OCI-LY1 (cell line): Measurements from ENCODE around the gene BLID.

Source experiments
- H2AFZ ChIP-seq: fragments of 200-600 bp; sonication (generic), shearing (Covaris generic); 2 replicates; pipeline ENCODE4 v1.6.0; 2014; ENCODE audit warnings: antibody characterized with exemption, mild to moderate bottlenecking, low read length
- H3F3A ChIP-seq: fragments of 200-600 bp; sonication (generic), shearing (Covaris generic); 2 replicates; pipeline ENCODE4 v1.6.0; 2014; ENCODE audit warnings: mild to moderate bottlenecking, antibody characterized with exemption, low read length, moderate library complexity; ENCODE audit not compliant: insufficient read depth
- H3K27ac ChIP-seq: fragments of 200-600 bp; sonication (generic); 2 replicates; pipeline ENCODE4 v1.5.1; 2014; ENCODE audit warnings: low read length, mixed run types, mild to moderate bottlenecking, low read depth; ENCODE audit not compliant: poor library complexity, severe bottlenecking
- H3K27me3 ChIP-seq: fragments of 200-600 bp; sonication (generic); 2 replicates; pipeline ENCODE4 v1.6.0; 2014; ENCODE audit warnings: antibody characterized with exemption, mild to moderate bottlenecking, low read length, moderate library complexity; ENCODE audit not compliant: insufficient read depth
- H3K36me3 ChIP-seq: fragments of 200-600 bp; sonication (generic); 2 replicates; pipeline ENCODE4 v1.6.1; 2014; ENCODE audit warnings: mild to moderate bottlenecking, antibody characterized with exemption, low read length, moderate library complexity, mixed read lengths; ENCODE audit not compliant: insufficient read depth
- H3K4me1 ChIP-seq: fragments of 200-600 bp; sonication (generic); 2 replicates; pipeline ENCODE4 v1.5.1; 2014; ENCODE audit warnings: mild to moderate bottlenecking, low read length, moderate library complexity; ENCODE audit not compliant: insufficient read depth, severe bottlenecking
- H3K4me2 ChIP-seq: fragments of 200-600 bp; sonication (generic), shearing (Covaris generic); 2 replicates; pipeline ENCODE4 v1.6.1; 2014; ENCODE audit warnings: low read length
- H3K4me3 ChIP-seq: fragments of 200-600 bp; sonication (generic); 2 replicates; pipeline ENCODE4 v1.5.1; 2014; ENCODE audit warnings: low read length, low read depth, mild to moderate bottlenecking, mixed read lengths; ENCODE audit not compliant: poor library complexity, severe bottlenecking
- H3K79me2 ChIP-seq: fragments of 200-600 bp; shearing (Covaris generic); 2 replicates; pipeline ENCODE4 v1.6.1; 2016; ENCODE audit warnings: mixed run types, low read length, mixed read lengths; ENCODE audit not compliant: insufficient read depth
- H3K9ac ChIP-seq: fragments of 200-600 bp; sonication (generic), shearing (Covaris generic); 2 replicates; pipeline ENCODE4 v1.6.1; 2014; ENCODE audit warnings: mild to moderate bottlenecking, low read length, mixed read lengths
- H3K9me2 ChIP-seq: fragments of 200-600 bp; sonication (generic), shearing (Covaris generic); 2 replicates; pipeline ENCODE4 v1.6.1; 2014; ENCODE audit warnings: low read depth, mild to moderate bottlenecking, low read length, mixed read lengths
- H3K9me3 ChIP-seq: fragments of 200-600 bp; shearing (Covaris generic); 2 replicates; pipeline ENCODE4 v1.6.1; 2014; ENCODE audit warnings: low read length, mixed read lengths
- H4K20me1 ChIP-seq: fragments of 200-600 bp; sonication (generic), shearing (Covaris generic); 2 replicates; pipeline ENCODE4 v1.6.0; 2016; ENCODE audit warnings: mild to moderate bottlenecking, low read length; ENCODE audit not compliant: insufficient read depth
- EZH2 ChIP-seq: fragments of 200-600 bp; sonication (generic), shearing (Covaris generic); IDR thresholded peaks from 2 replicates; pipeline ENCODE4 v1.8.0; 2017; ENCODE audit warnings: borderline replicate concordance, mixed run types, mild to moderate bottlenecking, antibody characterized with exemption, low read length, moderate library complexity, mixed read lengths
- TF ChIP-seq, protein P1 (sequence below): fragments of 200-600 bp; sonication (generic), shearing (Covaris generic); IDR thresholded peaks from 2 replicates; pipeline ENCODE4 v1.5.1; 2017; ENCODE audit warnings: mild to moderate bottlenecking, antibody characterized with exemption, low read length, moderate library complexity, mixed read lengths

Gene BLID

DNA sequence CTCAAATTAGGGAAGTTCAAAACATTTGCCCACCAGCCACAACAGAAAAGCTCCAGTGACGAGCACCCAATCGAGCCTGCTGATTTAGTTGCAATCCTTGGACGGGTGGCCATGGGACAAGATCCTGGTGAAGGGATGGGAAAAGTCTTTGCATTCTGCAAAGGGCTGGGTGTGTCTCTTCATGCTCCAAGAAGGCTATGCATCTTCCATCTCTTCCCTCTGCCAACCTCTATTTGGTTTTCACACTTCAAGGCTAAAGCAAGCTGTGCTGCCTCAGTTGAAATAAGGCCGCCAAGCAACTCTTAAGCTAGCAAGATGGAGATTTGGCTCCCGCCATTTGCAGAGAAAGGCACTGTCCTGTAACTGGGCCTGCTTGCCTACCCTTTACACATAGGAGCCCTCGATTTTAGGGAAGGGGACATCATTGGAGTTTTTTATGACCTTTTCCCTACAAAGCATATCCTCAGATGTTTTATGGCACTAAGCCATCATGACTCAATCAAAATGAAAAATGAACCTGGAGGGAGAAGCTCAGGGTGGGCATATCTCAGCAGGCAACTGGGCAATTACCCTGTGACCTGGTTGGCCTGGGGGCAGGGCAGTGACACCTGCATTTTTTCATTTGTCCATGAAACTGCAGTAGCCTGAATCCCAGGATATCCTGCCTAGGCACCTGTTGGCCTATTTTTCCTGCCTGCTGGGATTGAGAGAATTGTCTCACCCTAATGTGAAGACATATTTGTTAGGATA lies 45.0 kb upstream of the BLID start:
- Histone ChIP-seq H3K27me3 (no peaks in the 10 kb centered on the region), H3K36me3 (no peaks in the 10 kb centered on the region), H3F3A (no peaks in the 10 kb centered on the region), H4K20me1 (no peaks in the 10 kb centered on the region), H3K4me1 (no peaks in the 10 kb centered on the region), H3K9ac (no peak overlapping the region), H3K9me2 (no peaks in the 10 kb centered on the region), H3K4me3 (no peak overlapping the region), H3K9me3 (no peaks in the 10 kb centered on the region), H3K79me2 (no peaks in the 10 kb centered on the region), H3K4me2 (no peak overlapping the region), H3K27ac (no peak overlapping the region), H2AFZ (no peak overlapping the region)
- no peak for TF ChIP-seq EZH2
- TF ChIP-seq, protein P1, sequence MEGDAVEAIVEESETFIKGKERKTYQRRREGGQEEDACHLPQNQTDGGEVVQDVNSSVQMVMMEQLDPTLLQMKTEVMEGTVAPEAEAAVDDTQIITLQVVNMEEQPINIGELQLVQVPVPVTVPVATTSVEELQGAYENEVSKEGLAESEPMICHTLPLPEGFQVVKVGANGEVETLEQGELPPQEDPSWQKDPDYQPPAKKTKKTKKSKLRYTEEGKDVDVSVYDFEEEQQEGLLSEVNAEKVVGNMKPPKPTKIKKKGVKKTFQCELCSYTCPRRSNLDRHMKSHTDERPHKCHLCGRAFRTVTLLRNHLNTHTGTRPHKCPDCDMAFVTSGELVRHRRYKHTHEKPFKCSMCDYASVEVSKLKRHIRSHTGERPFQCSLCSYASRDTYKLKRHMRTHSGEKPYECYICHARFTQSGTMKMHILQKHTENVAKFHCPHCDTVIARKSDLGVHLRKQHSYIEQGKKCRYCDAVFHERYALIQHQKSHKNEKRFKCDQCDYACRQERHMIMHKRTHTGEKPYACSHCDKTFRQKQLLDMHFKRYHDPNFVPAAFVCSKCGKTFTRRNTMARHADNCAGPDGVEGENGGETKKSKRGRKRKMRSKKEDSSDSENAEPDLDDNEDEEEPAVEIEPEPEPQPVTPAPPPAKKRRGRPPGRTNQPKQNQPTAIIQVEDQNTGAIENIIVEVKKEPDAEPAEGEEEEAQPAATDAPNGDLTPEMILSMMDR = no peak

DNA sequence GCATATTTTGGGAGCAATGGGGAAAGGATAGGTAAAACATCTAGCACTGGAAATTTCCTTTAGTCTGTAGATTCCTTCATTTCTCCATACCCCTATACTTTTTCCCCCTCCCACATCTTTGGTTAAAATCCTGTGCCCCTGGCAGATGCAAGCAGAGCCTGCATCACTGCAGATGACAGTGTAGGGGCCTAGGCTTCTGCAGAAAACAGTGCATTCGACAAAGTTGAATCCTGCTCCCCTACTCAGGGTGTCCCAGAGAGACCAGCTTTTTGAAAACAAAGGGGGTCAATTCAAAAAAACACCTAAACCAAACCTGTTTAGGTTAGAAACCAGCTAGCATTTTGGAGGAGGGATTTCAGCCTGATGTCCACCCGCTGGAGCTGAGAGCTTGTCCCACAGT lies 43.8 kb upstream of the BLID start:
- Histone ChIP-seq H3F3A (no peaks in the 10 kb centered on the region), H4K20me1 (no peaks in the 10 kb centered on the region), H2AFZ (no peak overlapping the region), H3K36me3 (no peaks in the 10 kb centered on the region), H3K27ac (no peak overlapping the region), H3K9me2 (no peaks in the 10 kb centered on the region), H3K79me2 (no peaks in the 10 kb centered on the region), H3K4me3 (no peak overlapping the region), H3K9ac (no peak overlapping the region), H3K9me3 (no peaks in the 10 kb centered on the region), H3K27me3 (no peaks in the 10 kb centered on the region), H3K4me2 (no peak overlapping the region), H3K4me1 (no peaks in the 10 kb centered on the region)
- TF ChIP-seq EZH2 = no peak

- Histone ChIP-seq H3K9me3 (no peaks in the 10 kb centered on the region), H3K79me2 (no peaks in the 10 kb centered on the region), H3K9me2 (no peaks in the 10 kb centered on the region), H3F3A (no peaks in the 10 kb centered on the region), H2AFZ (no peak overlapping the region), H4K20me1 (no peaks in the 10 kb centered on the region), H3K4me3 (no peak overlapping the region), H3K4me1 (no peaks in the 10 kb centered on the region), H3K36me3 (no peaks in the 10 kb centered on the region), H3K9ac (no peak overlapping the region), H3K4me2 (no peak overlapping the region), H3K27ac (no peak overlapping the region), H3K27me3 (no peaks in the 10 kb centered on the region)
- TF ChIP-seq, protein P1 = no peak
- no peak for TF ChIP-seq EZH2
Observed at GRCh38 chr11:122159173-122159721, 43.2 kb upstream of the BLID start.
